ENCODE results near the gene GPR158.
"Not testable (repeated sequence)": the region's sequence is repeated elsewhere in the genome, so short reads cannot be mapped to it uniquely, and the experiment has no call there.

Gene GPR158

DNA sequence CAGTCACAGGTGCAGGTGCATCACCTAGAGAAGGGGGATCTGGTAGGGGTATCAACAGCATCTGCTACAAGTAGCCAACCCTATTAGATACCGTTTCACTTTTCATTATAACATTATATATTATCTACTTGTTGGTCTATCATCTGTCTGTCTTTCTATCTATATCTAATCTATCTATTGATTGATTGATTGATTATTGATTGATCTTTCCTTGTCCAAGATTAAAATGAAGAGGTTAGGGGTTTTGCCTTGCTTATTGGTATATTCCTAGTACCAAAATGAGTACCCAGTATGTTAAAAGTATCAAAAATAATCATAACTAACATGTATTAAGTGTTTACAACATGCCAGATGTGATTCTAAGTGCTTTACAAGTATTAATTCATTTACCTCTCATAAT, 121.5 kb downstream of the GPR158 start:
- no peak for DNase-seq (ENCODE audit: low read depth in 2 of 2)

DNA sequence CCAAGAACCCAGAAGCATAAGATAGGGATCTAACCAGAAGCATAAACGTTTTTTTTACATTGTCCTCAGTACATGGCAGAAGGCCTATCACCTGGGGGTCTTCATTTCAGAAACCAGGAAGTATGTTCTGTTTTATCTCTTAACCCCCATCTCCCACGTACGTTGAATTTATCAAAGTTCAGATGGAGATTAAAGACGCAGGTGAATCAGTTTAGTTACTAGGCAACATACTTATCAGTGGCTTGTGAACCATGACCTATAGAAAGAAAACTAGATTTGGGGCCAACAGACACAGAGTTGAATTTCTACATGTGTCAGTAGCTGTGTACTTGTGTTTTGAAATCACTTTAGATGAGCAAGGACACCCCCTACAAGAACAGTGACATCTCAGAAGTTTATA, 122.7 kb downstream of the GPR158 start:
- DNase-seq (ENCODE audit: low read depth in 2 of 2): no peak

DNA sequence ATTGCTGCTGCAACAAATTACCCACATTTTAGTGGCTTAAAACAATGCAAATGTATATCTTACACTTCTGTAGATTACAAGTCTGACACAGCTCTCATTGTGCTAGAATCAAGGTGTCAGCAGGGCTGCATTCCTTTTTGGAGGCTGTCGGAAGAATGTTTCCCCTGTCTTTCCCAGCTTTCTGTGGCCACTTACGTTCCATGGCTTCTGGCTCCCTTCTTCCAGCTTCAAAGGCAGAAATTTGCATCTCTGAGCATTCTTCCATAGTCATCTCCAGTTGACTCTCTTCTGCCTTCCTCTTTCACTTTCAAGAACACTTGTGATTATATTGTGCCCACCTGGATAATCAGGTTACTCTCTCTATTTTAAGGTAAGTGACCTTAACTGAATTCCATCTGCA, 125.3 kb downstream of the GPR158 start:
- no peak for DNase-seq (ENCODE audit: low read depth in 2 of 2)

DNA sequence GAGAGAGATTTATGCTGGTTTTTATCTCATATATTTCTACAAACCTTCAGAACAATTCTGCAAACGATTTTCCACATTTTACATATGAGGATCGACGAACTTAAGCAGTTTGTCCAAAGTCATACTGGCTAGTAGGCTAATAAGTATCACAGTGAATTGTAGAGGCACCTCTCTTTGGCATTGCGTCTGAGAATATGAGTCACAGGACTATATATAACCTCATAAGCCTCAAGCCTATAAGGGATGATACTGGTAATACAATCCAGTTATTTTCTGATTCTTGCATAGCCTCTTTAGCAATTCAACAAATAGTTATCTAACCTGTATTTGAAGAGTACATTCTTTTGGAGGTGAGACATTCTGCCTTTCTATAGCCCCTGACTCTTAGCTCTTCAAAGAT, 129.8 kb downstream of the GPR158 start:
- no peak for DNase-seq (ENCODE audit: low read depth in 2 of 2)

DNA sequence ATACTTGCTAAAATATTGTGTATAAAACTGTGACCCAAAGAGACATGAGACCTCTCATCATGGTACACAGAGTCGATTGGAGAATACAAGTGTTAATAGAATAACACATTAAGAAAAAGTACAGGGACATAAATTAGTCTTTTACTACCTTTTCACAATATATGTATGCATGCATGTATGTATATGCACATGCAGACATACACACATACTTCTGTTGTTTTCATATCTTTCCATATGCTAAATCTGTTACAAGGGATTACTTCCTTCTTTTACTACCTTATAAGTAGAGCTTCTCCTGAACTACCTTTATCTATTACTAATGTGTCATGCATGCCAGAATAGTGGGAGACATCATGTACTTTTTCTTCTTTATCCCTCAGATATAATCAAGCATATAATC, 131.6 kb downstream of the GPR158 start:
- no peak for DNase-seq (ENCODE audit: low read depth in 2 of 2)

DNA sequence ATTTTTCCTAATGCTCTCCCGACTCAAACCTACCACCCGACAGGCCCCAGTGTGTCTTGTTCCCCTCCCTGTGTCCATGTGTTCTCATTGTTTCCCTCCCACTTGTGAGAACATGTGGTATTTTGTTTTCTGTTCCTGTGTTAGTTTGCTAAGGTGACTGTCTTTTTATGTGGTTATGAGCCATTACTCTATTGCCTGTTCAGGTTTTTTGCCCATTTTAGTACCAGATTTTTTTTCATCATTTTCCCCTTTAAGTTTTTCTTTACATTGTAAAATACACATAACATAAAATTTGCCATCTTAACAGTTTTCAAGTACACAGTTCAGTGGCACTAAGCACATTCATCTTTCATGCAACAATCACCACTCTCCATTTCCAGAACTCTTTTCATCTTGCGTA, 133.5 kb downstream of the GPR158 start:
- DNase-seq (ENCODE audit: low read depth in 2 of 2): no peak

DNA sequence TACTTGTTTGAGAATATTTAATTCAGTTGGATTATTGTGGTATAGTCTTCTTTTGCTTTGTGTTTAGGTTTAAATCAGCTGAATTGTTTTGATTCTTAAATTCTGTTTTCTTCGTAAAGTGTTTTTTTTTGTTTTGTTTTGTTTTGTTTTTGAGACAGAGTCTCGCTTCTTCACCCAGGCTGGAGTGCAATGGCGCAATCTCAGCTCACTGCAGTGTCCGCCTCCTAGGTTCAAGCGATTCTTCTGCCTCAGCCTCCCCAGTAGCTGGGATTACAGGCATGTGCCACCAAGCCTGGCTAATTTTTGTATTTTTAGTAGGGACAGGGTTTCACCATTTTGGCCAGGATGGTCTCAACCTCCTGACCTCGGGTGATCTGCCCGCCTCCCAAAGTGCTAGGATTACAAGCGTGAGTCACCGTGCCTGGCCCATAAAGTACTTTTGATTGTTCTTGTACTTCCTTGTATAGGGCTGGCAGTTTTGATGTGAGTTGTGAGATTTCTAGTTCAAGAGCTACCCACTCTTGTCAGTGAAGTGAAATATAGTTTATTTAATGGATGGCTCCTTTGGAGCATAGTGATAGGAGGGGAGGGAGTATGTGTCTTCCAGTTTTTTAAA, 142.9 kb downstream of the GPR158 start:
- not testable (repeated sequence) for DNase-seq (ENCODE audit: low read depth in 2 of 2)

DNA sequence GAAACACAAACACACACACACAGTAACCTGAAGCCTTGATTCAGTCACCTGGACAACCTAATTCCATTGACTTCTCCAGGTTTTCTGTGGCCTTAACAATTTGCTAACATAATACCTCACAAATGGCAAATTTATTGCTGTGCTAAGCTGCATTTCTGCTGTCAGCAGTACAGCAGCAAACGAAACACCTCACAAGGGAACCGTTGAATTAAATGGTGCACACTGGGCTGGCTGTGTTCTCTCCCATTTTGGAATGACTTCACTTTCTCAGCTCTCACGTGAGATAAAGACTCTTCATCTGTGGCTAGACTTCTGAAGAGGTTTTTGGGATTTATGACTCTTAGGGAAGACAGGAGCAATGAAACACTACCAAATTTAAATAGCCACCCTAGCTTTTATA, 152.5 kb downstream of the GPR158 start:
- no peak for DNase-seq (ENCODE audit: low read depth in 2 of 2)

DNA sequence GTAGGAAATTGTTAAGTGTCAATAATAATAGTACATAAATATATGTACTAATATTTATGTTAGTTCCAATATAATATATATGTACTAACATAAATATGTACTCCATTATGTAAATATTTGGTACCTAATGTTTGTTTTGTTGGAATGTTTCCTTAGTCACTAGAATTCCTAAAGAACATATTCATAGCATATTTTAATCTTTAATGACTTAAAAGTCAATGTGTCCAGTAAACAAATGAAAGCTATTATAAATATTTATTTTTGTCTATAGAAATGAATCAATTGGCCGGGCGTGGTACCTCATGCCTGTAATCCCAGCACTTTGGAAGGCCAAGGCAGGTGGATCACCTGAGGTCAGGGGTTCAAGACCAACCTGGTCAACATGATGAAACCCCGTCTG, 153.6 kb downstream of the GPR158 start:
- no peak for DNase-seq (ENCODE audit: low read depth in 2 of 2)

DNA sequence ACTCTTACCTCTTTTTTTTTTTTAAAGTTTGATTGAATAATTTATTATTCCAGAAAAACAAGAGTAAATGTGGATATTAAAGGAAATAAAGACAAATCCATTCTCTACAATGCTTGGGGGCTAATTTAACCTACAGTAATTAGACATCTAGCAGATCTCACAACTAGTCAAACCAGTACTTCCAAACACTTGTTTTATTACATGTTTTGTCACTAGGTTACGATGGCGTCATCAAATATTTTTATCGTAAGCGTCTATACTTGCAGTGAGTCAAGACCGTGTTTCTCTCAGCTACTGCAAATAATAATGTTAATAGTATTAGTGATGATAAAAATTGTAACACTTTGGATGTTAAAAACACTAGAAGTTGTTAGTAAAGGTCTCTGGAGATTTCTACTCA, 154.8 kb downstream of the GPR158 start:
- not testable (repeated sequence) for DNase-seq (ENCODE audit: low read depth in 2 of 2)

DNA sequence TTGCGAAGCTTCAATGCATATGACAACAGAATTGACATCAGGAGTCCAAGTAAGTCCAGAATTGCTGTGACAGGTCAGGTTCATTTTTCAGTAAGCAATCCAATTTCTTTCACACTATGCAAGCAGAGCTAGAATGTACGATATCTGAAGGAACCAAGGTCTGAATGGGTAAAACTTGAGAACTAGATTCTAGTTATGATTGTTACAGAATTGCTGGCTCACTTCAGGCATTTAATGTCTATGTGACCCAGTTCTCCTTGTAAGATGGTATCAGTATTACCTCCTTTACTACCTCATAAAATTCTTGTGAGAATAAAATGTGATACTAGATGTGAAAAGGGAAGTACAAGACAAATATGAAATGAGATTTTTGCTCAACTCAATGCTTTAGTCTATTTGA, 159.6 kb downstream of the GPR158 start:
- no peak for DNase-seq (ENCODE audit: low read depth in 2 of 2)

DNA sequence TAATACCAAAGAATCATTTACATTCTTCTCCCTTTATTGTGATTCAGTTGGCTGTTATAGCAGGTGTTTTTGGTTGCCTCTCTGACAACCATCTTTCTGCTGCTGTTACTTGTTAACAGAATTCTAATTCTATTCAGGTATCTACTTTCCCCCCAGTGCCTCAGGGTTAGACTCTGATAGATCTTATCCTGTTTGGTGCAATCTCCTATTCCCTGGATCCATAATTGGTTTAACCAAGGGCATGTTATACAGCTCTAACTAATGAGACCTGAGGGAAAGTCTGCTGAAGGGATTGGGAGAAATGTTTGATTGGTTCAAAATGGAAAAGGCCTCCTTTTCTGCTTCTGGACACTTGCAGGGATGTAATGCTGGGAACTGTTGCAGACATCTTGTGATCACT, 161.5 kb downstream of the GPR158 start:
- no peak for DNase-seq (ENCODE audit: low read depth in 2 of 2)

DNA sequence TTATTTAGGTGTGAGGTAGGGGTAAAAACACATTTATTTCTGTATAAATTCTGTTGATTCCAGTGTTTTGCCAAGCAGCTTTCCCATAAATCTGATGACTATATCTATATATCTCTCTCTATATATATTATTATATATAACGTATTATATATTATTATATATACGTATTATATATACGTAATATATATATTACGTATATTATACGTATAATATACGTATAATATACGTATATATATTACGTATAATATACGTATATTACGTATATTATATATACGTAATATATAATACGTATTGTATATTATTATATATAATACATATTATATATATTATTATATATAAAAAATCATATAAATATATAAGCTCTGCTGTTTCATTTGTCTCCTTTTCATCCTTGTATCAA, 163.5 kb downstream of the GPR158 start:
- DNase-seq (ENCODE audit: low read depth in 2 of 2): no peak

DNA sequence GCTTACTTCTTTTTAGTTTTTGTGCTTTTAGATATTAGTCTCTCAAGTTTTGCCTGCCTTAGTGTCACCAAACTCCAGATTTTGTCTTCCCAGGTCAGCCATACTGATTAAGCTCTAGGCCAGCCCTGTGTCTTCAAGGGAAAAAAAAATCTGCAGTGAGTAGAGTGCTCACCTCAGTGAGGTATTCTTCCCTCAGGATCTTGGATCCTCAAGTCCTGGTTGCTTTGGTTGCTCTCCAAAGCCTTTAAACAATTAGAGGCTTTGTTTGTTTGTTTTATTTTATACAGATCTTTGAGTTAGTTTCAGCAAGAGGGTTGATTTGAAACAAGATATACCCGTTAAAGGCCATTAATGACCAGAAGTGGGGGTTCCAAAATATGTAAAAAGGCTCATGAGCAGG, 165.2 kb downstream of the GPR158 start:
- no peak for DNase-seq (ENCODE audit: low read depth in 2 of 2)

DNA sequence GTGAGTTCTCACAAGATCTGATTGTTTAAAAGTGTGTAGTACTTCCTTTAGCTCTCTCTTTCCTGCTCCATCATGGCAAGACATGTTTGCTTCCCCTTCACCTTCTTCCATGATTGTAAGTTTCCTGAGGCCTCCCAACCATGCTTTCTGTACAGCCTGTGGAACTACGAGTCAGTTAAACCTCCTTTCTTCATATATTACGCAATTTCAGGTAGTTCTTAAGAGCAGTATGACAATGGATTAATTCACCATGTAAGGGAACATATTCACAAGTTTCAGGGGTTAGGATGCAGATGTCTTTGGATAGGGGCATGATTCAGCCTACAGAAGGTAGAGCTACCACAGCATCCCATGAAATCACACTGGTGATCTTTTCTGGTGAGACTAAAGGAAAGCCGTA, 174.7 kb downstream of the GPR158 start:
- no peak for DNase-seq (ENCODE audit: low read depth in 2 of 2)

DNA sequence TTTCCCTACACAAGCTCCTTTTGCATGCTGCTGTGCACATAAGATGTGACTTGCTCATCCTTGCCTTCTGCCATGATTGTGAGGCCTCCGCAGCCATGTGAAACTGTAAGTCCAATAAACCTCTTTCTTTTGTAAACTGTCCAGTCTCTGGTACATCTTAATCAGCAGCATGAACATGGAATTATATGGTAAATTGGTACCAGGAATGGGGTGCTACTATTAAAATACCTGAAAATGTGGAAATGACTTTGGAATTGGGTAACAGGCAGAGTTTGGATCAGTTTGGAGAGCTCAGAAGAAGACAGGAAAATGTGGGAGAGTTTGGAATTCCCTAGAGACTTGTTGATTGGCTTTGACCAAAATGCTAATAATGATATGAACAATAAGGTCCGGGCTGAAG, 181.8 kb downstream of the GPR158 start:
- no peak for DNase-seq (ENCODE audit: low read depth in 2 of 2)

DNA sequence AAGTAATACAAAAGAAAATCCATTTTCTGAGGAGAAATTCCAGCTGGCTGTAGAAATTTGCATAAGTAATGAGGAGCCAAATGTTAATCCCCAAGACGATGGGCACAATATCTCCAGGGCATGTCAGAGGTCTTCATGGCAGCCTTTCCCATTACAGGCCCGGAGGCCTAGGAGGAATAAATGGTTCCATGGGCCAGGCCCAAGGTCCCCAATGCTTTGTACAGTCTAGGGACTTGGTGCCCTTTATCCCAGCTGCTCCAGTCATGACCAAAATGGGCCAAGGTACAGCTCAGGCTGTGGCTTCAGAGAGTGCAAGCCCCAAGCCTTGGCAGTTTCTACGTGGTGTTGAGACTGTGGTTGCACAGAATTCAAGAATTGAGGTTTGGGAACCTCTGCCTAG, 182.5 kb downstream of the GPR158 start:
- no peak for DNase-seq (ENCODE audit: low read depth in 2 of 2)

DNA sequence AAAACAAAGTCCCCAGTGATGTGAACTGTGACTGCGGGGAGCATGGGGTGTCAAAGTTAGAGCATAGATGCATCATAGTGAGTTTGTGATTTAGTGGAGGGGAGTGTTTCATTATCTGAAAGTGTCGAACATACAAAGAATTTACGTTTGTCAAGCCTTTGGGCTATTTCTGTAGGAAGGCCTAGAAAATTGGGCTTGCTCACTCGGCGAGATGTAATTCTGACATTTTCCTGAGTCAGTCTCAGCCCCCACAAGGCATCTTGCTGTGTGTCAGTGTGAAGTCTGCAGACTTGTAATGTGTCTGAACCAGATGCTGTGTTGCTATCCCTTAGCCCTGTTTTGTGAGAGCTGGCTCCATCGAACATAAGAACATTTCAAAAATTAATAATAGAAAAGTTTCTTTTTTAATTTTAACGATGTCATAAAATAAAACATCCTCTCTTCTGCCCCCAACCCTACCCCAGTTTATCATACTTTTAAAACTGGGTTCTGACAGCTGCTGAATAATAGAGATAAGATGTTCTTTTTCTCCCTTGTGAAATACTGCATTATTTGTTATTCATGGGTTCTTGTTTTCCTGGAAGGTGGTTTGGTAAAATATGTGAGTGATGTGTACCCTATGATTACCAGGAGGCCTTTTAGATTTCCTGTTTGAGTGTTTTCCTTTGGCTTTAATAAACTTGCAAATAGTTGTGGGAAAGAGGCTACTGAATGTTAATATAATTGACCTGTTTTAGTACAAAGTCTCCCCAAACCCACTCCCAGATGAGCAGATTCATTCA, 207.4 kb downstream of the GPR158 start:
- no peak for DNase-seq (ENCODE audit: low read depth in 2 of 2)

DNA sequence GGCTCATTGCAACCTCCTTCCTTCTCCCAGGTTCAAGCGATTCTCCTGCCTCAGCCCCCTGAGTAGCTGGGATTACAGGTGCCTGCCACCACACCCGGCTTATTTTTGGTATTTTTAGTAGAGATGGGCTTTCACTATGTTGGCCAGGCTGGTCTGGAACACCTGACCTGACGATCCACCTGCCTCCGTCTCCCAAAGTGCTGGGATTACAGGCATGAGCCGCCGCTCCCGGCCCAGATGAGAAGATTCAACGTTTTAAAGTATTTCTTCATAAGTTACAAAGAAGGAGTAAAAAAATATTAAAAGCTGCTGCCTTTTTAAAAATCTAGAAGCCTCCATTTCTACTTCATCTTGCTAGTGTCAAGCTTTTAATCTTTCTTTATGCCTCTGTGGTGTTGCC, 208.1 kb downstream of the GPR158 start:
- not testable (repeated sequence) for DNase-seq (ENCODE audit: low read depth in 2 of 2)

DNA sequence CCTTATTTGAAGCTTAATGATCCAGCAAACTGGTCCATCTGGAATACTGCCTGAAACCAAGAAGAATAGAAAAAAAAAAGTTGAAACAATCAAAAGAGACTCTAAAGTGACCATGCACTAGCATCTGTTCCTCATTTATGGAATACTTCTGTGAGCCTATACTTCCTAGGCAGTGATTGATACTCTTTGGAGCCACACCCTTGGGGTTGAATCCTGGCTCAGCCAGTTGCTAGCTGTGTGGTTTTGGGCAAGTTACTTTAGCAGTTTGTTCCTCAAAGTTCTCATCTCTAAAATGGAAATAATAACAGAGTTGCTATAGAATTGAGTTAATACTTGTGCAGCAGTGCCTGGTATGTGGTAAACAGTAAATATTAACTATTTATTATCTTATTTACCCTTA, 208.9 kb downstream of the GPR158 start:
- DNase-seq (ENCODE audit: low read depth in 2 of 2): no peak

DNA sequence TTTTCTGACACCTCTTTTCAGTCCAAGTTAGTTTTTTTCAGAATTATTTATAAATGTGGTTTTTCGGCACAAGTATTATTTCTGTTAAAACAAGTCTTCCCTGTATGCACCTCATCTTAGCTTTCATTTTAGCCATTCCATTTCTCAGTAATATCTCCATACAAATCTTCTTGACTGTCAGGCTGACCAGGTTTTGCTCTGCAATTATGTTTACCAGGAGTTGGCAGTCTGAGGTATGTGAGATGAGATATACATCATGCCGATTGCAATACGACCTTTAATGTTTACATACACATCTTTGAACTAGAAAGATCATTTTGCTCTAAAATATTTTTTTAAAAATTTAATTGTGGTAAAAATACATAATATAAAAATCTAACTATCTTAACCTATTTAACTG, 209.8 kb downstream of the GPR158 start:
- DNase-seq (ENCODE audit: low read depth in 2 of 2): no peak

DNA sequence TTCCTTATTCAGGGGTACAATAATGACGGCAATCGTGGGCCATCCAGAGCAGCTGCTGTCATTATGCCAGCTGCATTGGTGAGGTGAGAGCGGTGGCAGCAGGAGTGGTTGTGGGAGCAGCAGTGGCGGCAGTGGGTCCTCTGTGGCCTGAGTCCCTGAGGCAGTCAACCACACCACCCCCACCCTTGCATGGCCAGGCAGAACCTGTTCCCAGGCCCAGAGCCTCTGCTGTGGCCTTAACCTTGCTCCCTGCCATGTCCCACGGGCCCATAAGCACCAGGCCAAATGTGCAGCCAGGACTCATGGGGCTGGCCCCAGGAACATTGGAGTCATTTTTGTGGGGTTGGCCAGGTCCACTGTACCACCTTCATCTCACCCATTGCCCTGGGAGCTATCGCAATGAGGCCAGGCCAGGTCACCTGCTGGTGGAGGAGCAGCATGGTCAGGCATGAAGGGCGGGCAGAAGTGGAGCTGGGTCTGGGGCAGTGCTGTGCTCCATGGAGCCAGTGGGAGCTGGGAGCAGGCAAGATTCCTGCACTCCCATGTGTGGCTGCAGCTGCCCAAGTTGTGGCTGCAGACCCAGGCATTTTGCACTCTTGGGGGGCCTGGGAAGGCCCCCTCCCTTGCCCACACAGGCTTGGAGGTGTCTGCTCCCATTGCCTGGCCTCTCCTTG, 213.5 kb downstream of the GPR158 start:
- no peak for DNase-seq (ENCODE audit: low read depth in 2 of 2)

DNA sequence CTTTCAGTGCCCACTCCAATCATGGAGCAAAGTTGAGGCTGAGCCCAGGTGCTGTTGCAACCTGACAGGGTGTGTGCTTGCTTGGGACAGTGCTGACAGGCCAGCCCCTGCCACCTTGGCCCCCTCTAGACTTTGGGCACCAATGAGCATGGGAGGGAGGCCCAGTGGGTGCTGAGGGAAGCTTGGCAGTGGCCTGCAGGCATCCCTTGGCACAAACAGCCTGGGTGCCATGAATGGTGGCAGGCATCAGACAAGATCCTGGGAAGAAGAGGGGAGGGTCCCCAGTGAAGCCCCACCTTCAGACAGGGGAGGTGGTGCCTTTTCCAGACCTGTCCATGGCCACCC, 214.0 kb downstream of the GPR158 start:
- no peak for DNase-seq (ENCODE audit: low read depth in 2 of 2)

Data from stimulated activated CD4-positive, alpha-beta T cell treated with anti-CD3 and anti-CD28 coated beads, Interleukin-4, amount 100 ng/mL, for 48 hours (primary cell).